H9 (cell line): Measurements from ENCODE around the gene PIP4K2A. TPM values are rescaled to one million over a fixed set of nuclear protein-coding genes. Genes with fewer than 3 reads are reported as not detected.

ENCODE experiments used
- DNase-seq: peaks from one replicate; pipeline ENCODE4 v3.0.0-alpha.2; 2017
- H2AFZ ChIP-seq: one replicate; pipeline ENCODE4 v1.6.1; 2013; ENCODE audit warnings: mild to moderate bottlenecking, low read length, control low read depth, moderate library complexity
- H2AK5ac ChIP-seq: 2 replicates; pipeline ENCODE4 v1.6.1; 2013; ENCODE audit warnings: low read length, control low read depth, mixed read lengths; ENCODE audit not compliant: insufficient read length
- H2BK120ac ChIP-seq: one replicate; pipeline ENCODE4 v1.6.1; 2013; ENCODE audit warnings: low read depth, mild to moderate bottlenecking, low read length, control low read depth, inconsistent platforms; ENCODE audit not compliant: poor library complexity, severe bottlenecking
- H2BK12ac ChIP-seq: 2 replicates; pipeline ENCODE4 v1.6.1; 2013; ENCODE audit warnings: low read length, control low read depth, mixed read lengths, low read depth; ENCODE audit not compliant: insufficient read length
- H2BK15ac ChIP-seq: 2 replicates; pipeline ENCODE4 v1.6.1; 2013; ENCODE audit warnings: low read depth, low read length, control low read depth
- H2BK20ac ChIP-seq: one replicate; pipeline ENCODE4 v1.6.1; 2013; ENCODE audit warnings: low read depth, mild to moderate bottlenecking, low read length, control low read depth, inconsistent platforms; ENCODE audit not compliant: poor library complexity, severe bottlenecking
- H2BK5ac ChIP-seq: 2 replicates; pipeline ENCODE4 v1.6.1; 2013; ENCODE audit warnings: low read length, control low read depth, mixed read lengths; ENCODE audit not compliant: insufficient read length
- H3K14ac ChIP-seq: 2 replicates; pipeline ENCODE4 v1.6.1; 2013; ENCODE audit warnings: low read length, control low read depth; ENCODE audit not compliant: insufficient read depth
- H3K18ac ChIP-seq: 2 replicates; pipeline ENCODE4 v1.6.1; 2013; ENCODE audit warnings: low read depth, mild to moderate bottlenecking, mixed read lengths, low read length, control low read depth; ENCODE audit not compliant: insufficient read length
- H3K23ac ChIP-seq: 2 replicates; pipeline ENCODE4 v1.6.1; 2013; ENCODE audit warnings: low read length, control low read depth, mixed read lengths, low read depth; ENCODE audit not compliant: insufficient read length
- H3K23me2 ChIP-seq: 2 replicates; pipeline ENCODE4 v1.6.1; 2013; ENCODE audit warnings: low read depth, mild to moderate bottlenecking, mixed read lengths, low read length, control low read depth; ENCODE audit not compliant: insufficient read length, poor library complexity, severe bottlenecking
- H3K27ac ChIP-seq: 2 replicates; pipeline ENCODE4 v1.5.1; 2013; ENCODE audit warnings: low read length, control low read depth, mixed read lengths, low read depth; ENCODE audit not compliant: insufficient read length
- H3K27me3 ChIP-seq: 2 replicates; pipeline ENCODE4 v1.6.1; 2013; ENCODE audit warnings: low read length, control low read depth, inconsistent platforms; ENCODE audit not compliant: insufficient read depth
- H3K4ac ChIP-seq: 2 replicates; pipeline ENCODE4 v1.6.1; 2013; ENCODE audit warnings: low read depth, mild to moderate bottlenecking, control low read depth, inconsistent platforms, low read length, moderate library complexity
- H3K4me1 ChIP-seq: 2 replicates; pipeline ENCODE4 v1.6.1; 2013; ENCODE audit warnings: low read length, control low read depth, inconsistent platforms; ENCODE audit not compliant: insufficient read depth
- H3K4me2 ChIP-seq: 2 replicates; pipeline ENCODE4 v1.6.1; 2013; ENCODE audit warnings: low read length, control low read depth, mixed read lengths; ENCODE audit not compliant: insufficient read length, insufficient read depth
- H3K56ac ChIP-seq: 2 replicates; pipeline ENCODE4 v1.6.1; 2013; ENCODE audit warnings: low read depth, mild to moderate bottlenecking, mixed read lengths, low read length, control low read depth; ENCODE audit not compliant: insufficient read length
- H3K79me1 ChIP-seq: 2 replicates; pipeline ENCODE4 v1.6.1; 2013; ENCODE audit warnings: low read depth, mild to moderate bottlenecking, moderate library complexity, low read length, control low read depth, inconsistent platforms; ENCODE audit not compliant: insufficient read depth, poor library complexity, severe bottlenecking
- H3K79me2 ChIP-seq: 2 replicates; pipeline ENCODE4 v1.6.1; 2013; ENCODE audit warnings: low read length, control low read depth, inconsistent platforms; ENCODE audit not compliant: insufficient read depth
- H3K9ac ChIP-seq: 2 replicates; pipeline ENCODE4 v1.6.1; 2013; ENCODE audit warnings: low read length, control low read depth, mixed read lengths; ENCODE audit not compliant: insufficient read length; ENCODE audit errors: extremely low read depth
- H3K9me3 ChIP-seq: one replicate; pipeline ENCODE4 v1.6.1; 2013; ENCODE audit warnings: low read depth, low read length, inconsistent platforms; ENCODE audit not compliant: control insufficient read depth
- H3T11ph ChIP-seq: one replicate; pipeline ENCODE4 v1.6.1; 2013; ENCODE audit warnings: mild to moderate bottlenecking, low read length, control low read depth, inconsistent platforms
- H4K20me1 ChIP-seq: one replicate; pipeline ENCODE4 v1.6.1; 2013; ENCODE audit not compliant: control insufficient read depth, insufficient read length, insufficient read depth
- H4K5ac ChIP-seq: 2 replicates; pipeline ENCODE4 v1.6.1; 2013; ENCODE audit warnings: low read depth, mild to moderate bottlenecking, mixed read lengths, low read length, control low read depth; ENCODE audit not compliant: insufficient read length
- H4K8ac ChIP-seq: replicated peaks from 2 replicates; pipeline ENCODE4 v1.6.1; 2013; ENCODE audit warnings: low read length, control low read depth, mixed read lengths, low read depth; ENCODE audit not compliant: insufficient read length
- H4K91ac ChIP-seq: 2 replicates; pipeline ENCODE4 v1.6.1; 2013; ENCODE audit warnings: low read depth, mild to moderate bottlenecking, moderate library complexity, mixed read lengths, low read length, control low read depth; ENCODE audit not compliant: insufficient read length
- H3K27ac Mint-ChIP-seq, 3 experiments: 2 replicates in 2 of 3; 3 replicates in 1 of 3; pipeline ENCODE4 v1.8.0; 2020 to 2021; ENCODE audit warnings: mixed read lengths in 3 of 3, mild to moderate bottlenecking in 1 of 3, moderate library complexity in 1 of 3
- H3K27me3 Mint-ChIP-seq: 2 replicates; pipeline ENCODE4 v1.8.0; 2021; ENCODE audit warnings: low read depth, mild to moderate bottlenecking, moderate library complexity, mixed read lengths
- H3K36me3 Mint-ChIP-seq, 3 experiments: 2 replicates in 2 of 3; 3 replicates in 1 of 3; pipeline ENCODE4 v1.8.0; 2020 to 2021; ENCODE audit warnings: low read depth in 3 of 3, mixed read lengths in 3 of 3; ENCODE audit not compliant: insufficient read depth in 1 of 3
- H3K4me1 Mint-ChIP-seq, 2 experiments: 2 replicates each; pipeline ENCODE4 v1.8.0; 2020; ENCODE audit warnings: mixed read lengths in 2 of 2
- H3K4me3 Mint-ChIP-seq, 2 experiments: 2 replicates in 1 of 2; 3 replicates in 1 of 2; pipeline ENCODE4 v1.8.0; 2020 to 2021; ENCODE audit warnings: mild to moderate bottlenecking in 2 of 2, mixed read lengths in 2 of 2, moderate library complexity in 1 of 2
- H3K9me3 Mint-ChIP-seq, 2 experiments: 2 replicates in 1 of 2; 3 replicates in 1 of 2; pipeline ENCODE4 v1.8.0; 2020; ENCODE audit warnings: mild to moderate bottlenecking in 2 of 2, mixed read lengths in 2 of 2, moderate library complexity in 1 of 2
- WGBS: extraction: QIAGEN DNeasy Blood & Tissue Kit; methylation state at CpG from one replicate; pipeline ENCODE4 v1.1.7; 2013; ENCODE audit warnings: missing lambda C conversion rate, low lambda C conversion rate, mixed read lengths; ENCODE audit not compliant: insufficient read length; ENCODE audit errors: extremely low coverage; 5-methylcytosine and 5-hydroxymethylcytosine counted together
- total RNA-seq: library from RNA; stranded (reverse); gene quantifications from 2 replicates; pipeline ENCODE4 v1.2.1, GENCODE V29; 2021
- TF ChIP-seq, protein P1 (sequence below): fragments of 200-600 bp; sonication (generic); conservative IDR thresholded peaks from 3 replicates; pipeline ENCODE4 v1.8.0; 2021; ENCODE audit warnings: antibody characterized with exemption, mild to moderate bottlenecking

PIP4K2A gene
- total RNA-seq, 1 experiment from 2014 or later, result 33.6 TPM

DNA sequence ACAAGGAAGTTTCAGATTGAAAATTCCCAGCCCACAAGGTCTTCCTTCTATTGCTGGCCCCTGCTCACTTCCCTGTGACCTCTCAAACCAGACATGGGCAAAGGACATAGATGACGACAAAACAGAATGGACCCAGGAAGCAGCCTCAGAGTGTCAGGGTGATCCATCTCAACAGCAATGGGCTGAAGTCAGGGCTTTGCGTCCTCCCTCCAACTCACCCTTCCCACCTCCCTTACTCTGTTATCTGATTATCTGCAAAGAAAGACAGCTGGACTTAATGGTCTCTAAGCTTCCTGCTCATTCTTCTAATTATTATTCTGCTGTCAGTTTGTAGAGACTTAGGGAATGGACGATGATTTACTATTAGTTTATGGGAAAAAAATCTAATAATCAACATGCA, 115.9 kb downstream of the PIP4K2A start:
- Mint-ChIP-seq H3K4me1 (peaks cover 5 to 19% of the 10 kb centered on the region in 2 experiments), H3K27ac (no peak overlapping the region; a peak in 1 of 7 replicates), H3K9me3 (no peaks in the 10 kb centered on the region), H3K4me3 (no peak overlapping the region), H3K27me3 (no peaks in the 10 kb centered on the region), H3K36me3 (peaks cover 0 to 10% (median 6%) of the 10 kb centered on the region in 3 experiments; a peak in 4 of 7 replicates)
- H3K9ac ChIP-seq, result no peak overlapping the region
- no peak for DNase-seq
- H2AFZ ChIP-seq, result no peak overlapping the region
- no peak overlapping the region; the same call in 1 of the 2 replicates for H3K14ac ChIP-seq
- no peak overlapping the region for H3T11ph ChIP-seq
- peaks cover 2% of the 10 kb centered on the region; the same call in 1 of the 2 replicates for H3K4me1 ChIP-seq
- H4K5ac ChIP-seq, result no peak overlapping the region
- H3K79me1 ChIP-seq, result no peaks in the 10 kb centered on the region
- H3K27ac ChIP-seq, result no peak overlapping the region
- no peak overlapping the region for H2BK15ac ChIP-seq
- TF ChIP-seq, protein P1, sequence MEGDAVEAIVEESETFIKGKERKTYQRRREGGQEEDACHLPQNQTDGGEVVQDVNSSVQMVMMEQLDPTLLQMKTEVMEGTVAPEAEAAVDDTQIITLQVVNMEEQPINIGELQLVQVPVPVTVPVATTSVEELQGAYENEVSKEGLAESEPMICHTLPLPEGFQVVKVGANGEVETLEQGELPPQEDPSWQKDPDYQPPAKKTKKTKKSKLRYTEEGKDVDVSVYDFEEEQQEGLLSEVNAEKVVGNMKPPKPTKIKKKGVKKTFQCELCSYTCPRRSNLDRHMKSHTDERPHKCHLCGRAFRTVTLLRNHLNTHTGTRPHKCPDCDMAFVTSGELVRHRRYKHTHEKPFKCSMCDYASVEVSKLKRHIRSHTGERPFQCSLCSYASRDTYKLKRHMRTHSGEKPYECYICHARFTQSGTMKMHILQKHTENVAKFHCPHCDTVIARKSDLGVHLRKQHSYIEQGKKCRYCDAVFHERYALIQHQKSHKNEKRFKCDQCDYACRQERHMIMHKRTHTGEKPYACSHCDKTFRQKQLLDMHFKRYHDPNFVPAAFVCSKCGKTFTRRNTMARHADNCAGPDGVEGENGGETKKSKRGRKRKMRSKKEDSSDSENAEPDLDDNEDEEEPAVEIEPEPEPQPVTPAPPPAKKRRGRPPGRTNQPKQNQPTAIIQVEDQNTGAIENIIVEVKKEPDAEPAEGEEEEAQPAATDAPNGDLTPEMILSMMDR, result no peak
- H3K4me2 ChIP-seq, result no peak overlapping the region
- H4K20me1 ChIP-seq, result no peaks in the 10 kb centered on the region
- H4K8ac ChIP-seq, result no peak overlapping the region
- H3K9me3 ChIP-seq, result no peaks in the 10 kb centered on the region
- H2BK20ac ChIP-seq, result no peak overlapping the region
- no peaks in the 10 kb centered on the region for H3K23me2 ChIP-seq
- no peak overlapping the region for H2BK5ac ChIP-seq
- H3K23ac ChIP-seq, result no peak overlapping the region
- no peak overlapping the region for H2BK12ac ChIP-seq
- H2AK5ac ChIP-seq, result no peak overlapping the region
- H3K56ac ChIP-seq, result no peak overlapping the region
- no peaks in the 10 kb centered on the region for H3K27me3 ChIP-seq
- no peak overlapping the region for H3K4ac ChIP-seq
- H4K91ac ChIP-seq, result no peak overlapping the region
- WGBS, result no CpG with 5 or more reads among the region's 3 CpGs
- H2BK120ac ChIP-seq, result no peak overlapping the region
- H3K79me2 ChIP-seq, result no peaks in the 10 kb centered on the region
- H3K18ac ChIP-seq, result no peak overlapping the region
